Sigmoid colon (tissue), 3 donors: ENCODE results near the gene CYP4A11.

Experiments used
- POLR2A ChIP-seq, 2 donors: fragments of 450-650 bp; IDR thresholded peaks; one replicate each; pipeline ENCODE4 v1.6.1; 2016; ENCODE audit warnings: antibody characterized with exemption in 2 of 2, mild to moderate bottlenecking in 2 of 2, moderate library complexity in 2 of 2
- TF ChIP-seq, protein P1 (sequence below), 4 experiments: fragments of 450-650 bp in 3 of 4; fragments of 200-600 bp in 1 of 4; IDR thresholded peaks; one replicate each; pipeline ENCODE4 v1.5.1; 2016 to 2019; ENCODE audit warnings: antibody characterized with exemption in 4 of 4, mild to moderate bottlenecking in 3 of 4, moderate library complexity in 2 of 4

- TF ChIP-seq, protein P1, sequence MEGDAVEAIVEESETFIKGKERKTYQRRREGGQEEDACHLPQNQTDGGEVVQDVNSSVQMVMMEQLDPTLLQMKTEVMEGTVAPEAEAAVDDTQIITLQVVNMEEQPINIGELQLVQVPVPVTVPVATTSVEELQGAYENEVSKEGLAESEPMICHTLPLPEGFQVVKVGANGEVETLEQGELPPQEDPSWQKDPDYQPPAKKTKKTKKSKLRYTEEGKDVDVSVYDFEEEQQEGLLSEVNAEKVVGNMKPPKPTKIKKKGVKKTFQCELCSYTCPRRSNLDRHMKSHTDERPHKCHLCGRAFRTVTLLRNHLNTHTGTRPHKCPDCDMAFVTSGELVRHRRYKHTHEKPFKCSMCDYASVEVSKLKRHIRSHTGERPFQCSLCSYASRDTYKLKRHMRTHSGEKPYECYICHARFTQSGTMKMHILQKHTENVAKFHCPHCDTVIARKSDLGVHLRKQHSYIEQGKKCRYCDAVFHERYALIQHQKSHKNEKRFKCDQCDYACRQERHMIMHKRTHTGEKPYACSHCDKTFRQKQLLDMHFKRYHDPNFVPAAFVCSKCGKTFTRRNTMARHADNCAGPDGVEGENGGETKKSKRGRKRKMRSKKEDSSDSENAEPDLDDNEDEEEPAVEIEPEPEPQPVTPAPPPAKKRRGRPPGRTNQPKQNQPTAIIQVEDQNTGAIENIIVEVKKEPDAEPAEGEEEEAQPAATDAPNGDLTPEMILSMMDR (IDR thresholded peaks at IDR 0.05), result no peak
- no peak for TF ChIP-seq POLR2A (IDR thresholded peaks at IDR 0.05)
Observed at GRCh38 chr1:46936788-46937187, 4.5 kb downstream of the CYP4A11 start.
